ENCODE data around the gene RHBDF1. TPM values are rescaled to one million over a fixed set of nuclear protein-coding genes. Genes with fewer than 3 reads are reported as not detected.

RHBDF1 gene
- total and polyA plus RNA-seq, 2 of the 13 experiments (the other 11 are each of a cell fraction or from before 2014, with no cell fraction given): 5.4 to 26.9 TPM

- no TSS peak for BruUV-seq (replicated peaks)
- no peak for ATAC-seq
- H4K20me1 ChIP-seq (ENCODE audit: insufficient read depth, low read length): no peaks in the 10 kb centered on the region
- H3K36me3 ChIP-seq (replicated peaks in 1 of 2; ENCODE audit: control insufficient read depth in 1 of 2, insufficient read depth in 2 of 2, low read length in 2 of 2): peaks cover 5 to 21% of the 10 kb centered on the region in 2 experiments; a peak in 3 of 5 replicates
- TF ChIP-seq HNRNPK (IDR thresholded peaks at IDR 0.05; ENCODE audit: low read depth, low read length, poor library complexity, severe bottlenecking) (no peak), ZNF33B (CRISPR knock-in tag; IDR thresholded peaks at IDR 0.05) (no peak), GMEB1 (CRISPR knock-in tag; IDR thresholded peaks at IDR 0.05; ENCODE audit: borderline replicate concordance) (no peak), ZNF34 (CRISPR knock-in tag; IDR thresholded peaks at IDR 0.05; ENCODE audit: borderline replicate concordance) (no peak), ZC3H13 (CRISPR knock-in tag; IDR thresholded peaks at IDR 0.05) (no peak)
- H2AFZ ChIP-seq (ENCODE audit: low read length): no peak overlapping the region
- no peak overlapping the region for H3K9ac ChIP-seq (ENCODE audit: insufficient read depth, low read depth, low read length)
- FAIRE-seq: no peak
- no peak overlapping the region for H3K4me2 ChIP-seq (ENCODE audit: low read depth, low read length)
- no peak for DNase-seq (ENCODE audit: low spot score)
- no peaks in the 10 kb centered on the region for H3K79me2 ChIP-seq (ENCODE audit: insufficient read depth, low read length)
- intact Hi-C loops (cut with micrococcal nuclease; ENCODE audit: unreplicated experiment): no loop called here
- H3K4me3 ChIP-seq (replicated peaks in 1 of 3; ENCODE audit: insufficient read depth in 1 of 3, low read depth in 2 of 3, low read length in 3 of 3): no peak overlapping the region
- CTCF ChIA-PET (ENCODE audit: low intra/inter-chr PET ratio, low total read pairs): no interaction called here
- no peaks in the 10 kb centered on the region for H3K27me3 ChIP-seq (ENCODE audit: control insufficient read depth in 1 of 2, insufficient read depth in 2 of 2, low read length in 2 of 2)
- 85% methylated on average over 5 of the region's 5 CpGs for WGBS (ENCODE audit: low lambda C conversion rate)
- no peak overlapping the region for H3K27ac ChIP-seq (ENCODE audit: extremely low read length, insufficient read depth, low read length)
- H3K4me1 ChIP-seq (ENCODE audit: insufficient read depth, low read length): peaks cover 30% of the 10 kb centered on the region
- POLR2A ChIA-PET: no interaction called here
- no peaks in the 10 kb centered on the region for H3K9me3 ChIP-seq (ENCODE audit: low read length)
- in situ Hi-C loops (cut with HindIII; ENCODE audit: extremely low pct_ligation_motif_present, low pct_unique_long_range_greater_than_20kb): no loop called here
Observed at GRCh38 chr16:43294-43693, 29.1 kb downstream of the RHBDF1 start.

DNA sequence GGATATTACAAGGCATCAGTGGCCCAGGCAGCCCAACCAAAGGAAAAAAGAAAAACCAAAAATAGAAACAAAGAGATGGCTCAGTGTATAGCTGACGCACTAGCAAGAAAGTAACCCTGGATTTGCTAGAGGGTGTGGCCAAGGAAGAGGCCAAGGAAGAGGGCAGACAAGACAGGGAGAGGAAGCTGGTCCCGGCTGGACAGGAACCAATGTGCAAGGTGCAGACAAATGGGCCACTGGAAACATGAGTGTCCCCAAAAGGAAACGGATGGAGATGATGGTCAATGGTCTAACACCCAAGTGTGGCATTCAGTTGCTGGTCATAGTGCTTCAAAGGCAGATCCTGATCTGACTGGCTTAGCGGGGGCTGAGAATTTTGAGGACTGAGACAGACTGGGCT is 29.7 kb downstream of the RHBDF1 start:
- Histone ChIP-seq H3K4me1 (ENCODE audit: insufficient read depth, low read length) (peaks cover 30% of the 10 kb centered on the region), H3K27ac (ENCODE audit: extremely low read length, insufficient read depth, low read length) (no peak overlapping the region), H3K36me3 (replicated peaks in 1 of 2; ENCODE audit: control insufficient read depth in 1 of 2, insufficient read depth in 2 of 2, low read length in 2 of 2) (peaks cover 5 to 18% of the 10 kb centered on the region in 2 experiments; a peak in 3 of 5 replicates), H3K9ac (ENCODE audit: insufficient read depth, low read depth, low read length) (no peak overlapping the region), H3K9me3 (ENCODE audit: low read length) (no peaks in the 10 kb centered on the region), H3K79me2 (ENCODE audit: insufficient read depth, low read length) (no peaks in the 10 kb centered on the region), H3K27me3 (ENCODE audit: control insufficient read depth in 1 of 2, insufficient read depth in 2 of 2, low read length in 2 of 2) (no peaks in the 10 kb centered on the region), H3K4me3 (replicated peaks in 1 of 3; ENCODE audit: insufficient read depth in 1 of 3, low read depth in 2 of 3, low read length in 3 of 3) (no peak overlapping the region), H3K4me2 (ENCODE audit: low read depth, low read length) (no peak overlapping the region), H2AFZ (ENCODE audit: low read length) (no peak overlapping the region), H4K20me1 (ENCODE audit: insufficient read depth, low read length) (no peaks in the 10 kb centered on the region)
- WGBS (ENCODE audit: low lambda C conversion rate): 98% methylated on average over 3 of the region's 4 CpGs
- FAIRE-seq (no peak), DNase-seq (ENCODE audit: low spot score) (no peak), ATAC-seq (no peak)
- no TSS peak for BruUV-seq (replicated peaks)
- in situ Hi-C loops (cut with HindIII; ENCODE audit: extremely low pct_ligation_motif_present, low pct_unique_long_range_greater_than_20kb) (no loop called here), intact Hi-C loops (cut with micrococcal nuclease; ENCODE audit: unreplicated experiment) (no loop called here)
- CTCF ChIA-PET (ENCODE audit: low intra/inter-chr PET ratio, low total read pairs): no interaction called here
- POLR2A ChIA-PET: no interaction called here
- TF ChIP-seq TEAD3 (CRISPR knock-in tag; optimal IDR thresholded peaks at IDR 0.05; ENCODE audit: borderline replicate concordance) (no peak), RARG (CRISPR knock-in tag; IDR thresholded peaks at IDR 0.05; ENCODE audit: low read depth) (no peak), SMC3 (IDR thresholded peaks at IDR 0.05; ENCODE audit: low read length) (no peak), KLF16 (CRISPR knock-in tag; IDR thresholded peaks at IDR 0.05) (no peak), NRL (CRISPR knock-in tag; IDR thresholded peaks at IDR 0.05; ENCODE audit: borderline replicate concordance) (no peak), ZBTB8A (CRISPR knock-in tag; IDR thresholded peaks at IDR 0.05; ENCODE audit: borderline replicate concordance, low read depth) (no peak), MAX (IDR thresholded peaks at IDR 0.05) (no peak), RNF219 (CRISPR knock-in tag; IDR thresholded peaks at IDR 0.05) (no peak), ESRRA (CRISPR knock-in tag; IDR thresholded peaks at IDR 0.05; ENCODE audit: low read depth) (no peak), ZNF629 (CRISPR knock-in tag; conservative IDR thresholded peaks at IDR 0.05) (no peak), ZNF777 (CRISPR knock-in tag; IDR thresholded peaks at IDR 0.05) (no peak)

All from HepG2 (cell line).